GM21717 (cell line): ENCODE measurements around the gene SMG1.
"Not testable (repeated sequence)": the region's sequence is repeated elsewhere in the genome, so short reads cannot be mapped to it uniquely, and the experiment has no call there.

Experiments used
- ATAC-seq: cut with Tn5 transposase; IDR thresholded peaks from one replicate; pipeline ENCODE4 v1.9.1; 2021; ENCODE audit warnings: mild to moderate bottlenecking, moderate library complexity; ENCODE audit not compliant: unreplicated experiment

The SMG1 gene

GRCh38 chr16:18936727-18937340, 10.6 kb upstream of the SMG1 start:
- no peak for ATAC-seq

GRCh38 chr16:18933501-18933900, 7.3 kb upstream of the SMG1 start:
- no peak for ATAC-seq

DNA sequence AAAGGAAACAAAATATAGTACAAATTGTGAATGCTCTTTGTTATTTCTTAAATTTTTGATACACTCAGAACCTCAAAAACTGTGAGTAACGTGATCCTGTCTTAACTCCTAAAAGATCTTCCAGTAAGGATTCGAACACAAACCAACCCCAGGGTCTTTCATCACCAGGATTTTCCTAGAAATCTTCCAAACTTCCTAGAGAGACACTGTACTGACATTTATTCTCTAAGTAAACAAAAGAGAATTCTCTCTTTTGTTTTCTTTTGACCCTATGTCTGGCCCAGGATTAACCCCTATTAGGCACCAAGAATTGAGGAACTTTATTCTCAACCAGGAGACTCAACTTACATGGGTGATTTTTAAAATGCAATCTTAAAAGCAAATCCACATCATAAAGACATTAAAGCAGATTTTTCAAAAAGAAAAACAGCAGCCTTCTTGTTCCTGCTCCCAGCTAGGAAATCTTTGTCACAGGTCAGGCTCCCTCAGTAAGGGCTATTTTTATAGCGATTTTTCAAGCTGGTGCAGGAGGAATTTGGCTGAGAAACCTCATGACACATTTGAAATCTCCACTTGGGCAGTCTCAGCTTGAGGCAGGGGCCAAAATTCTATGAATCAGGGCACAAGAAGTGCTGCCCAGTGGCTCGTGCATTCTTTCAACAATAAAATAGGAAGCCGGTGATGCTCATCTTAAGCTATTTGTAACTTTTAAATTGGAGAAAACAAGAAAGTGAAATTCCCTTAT, 6.2 kb upstream of the SMG1 start:
- no peak for ATAC-seq

- no peak for ATAC-seq
These were observed 5.5 kb upstream of the SMG1 start for GRCh38 chr16:18931756-18932155.

GRCh38 chr16:18930095-18930494, 3.9 kb upstream of the SMG1 start:
- ATAC-seq = not testable (repeated sequence)

- ATAC-seq = not testable (repeated sequence)
These were observed 1.9 kb upstream of the SMG1 start for GRCh38 chr16:18928073-18928472.

GRCh38 chr16:18925215-18925985, 808 bp downstream of the SMG1 start:
- ATAC-seq = peak; percentile 44

- not testable (repeated sequence) for ATAC-seq
These were observed 2.3 kb downstream of the SMG1 start for GRCh38 chr16:18923935-18924334.

GRCh38 chr16:18923124-18923523, 3.1 kb downstream of the SMG1 start:
- ATAC-seq = not testable (repeated sequence)

GRCh38 chr16:18909585-18909984, 16.6 kb downstream of the SMG1 start:
- not testable (repeated sequence) for ATAC-seq

- ATAC-seq = not testable (repeated sequence)
These were observed 17.5 kb downstream of the SMG1 start for GRCh38 chr16:18908716-18909115.

DNA sequence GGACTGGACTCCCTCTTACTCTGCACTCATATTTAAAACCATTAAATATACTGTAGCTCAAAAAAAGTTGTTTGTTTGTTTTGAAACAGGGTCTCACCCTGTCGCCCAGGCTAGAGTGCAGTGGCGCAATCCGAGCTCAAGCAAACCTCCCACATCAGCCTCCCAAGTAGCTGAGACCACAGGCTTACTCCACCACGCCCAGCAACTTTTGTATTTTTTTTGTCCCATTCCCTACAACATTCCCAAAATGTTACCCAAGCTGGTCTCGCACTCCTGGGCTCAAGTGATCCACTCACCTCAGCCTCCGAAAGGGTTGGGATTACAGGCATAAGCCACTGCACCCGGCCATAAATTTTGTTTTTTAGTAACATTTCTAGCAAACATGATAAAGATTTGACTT, 23.4 kb downstream of the SMG1 start:
- not testable (repeated sequence) for ATAC-seq

DNA sequence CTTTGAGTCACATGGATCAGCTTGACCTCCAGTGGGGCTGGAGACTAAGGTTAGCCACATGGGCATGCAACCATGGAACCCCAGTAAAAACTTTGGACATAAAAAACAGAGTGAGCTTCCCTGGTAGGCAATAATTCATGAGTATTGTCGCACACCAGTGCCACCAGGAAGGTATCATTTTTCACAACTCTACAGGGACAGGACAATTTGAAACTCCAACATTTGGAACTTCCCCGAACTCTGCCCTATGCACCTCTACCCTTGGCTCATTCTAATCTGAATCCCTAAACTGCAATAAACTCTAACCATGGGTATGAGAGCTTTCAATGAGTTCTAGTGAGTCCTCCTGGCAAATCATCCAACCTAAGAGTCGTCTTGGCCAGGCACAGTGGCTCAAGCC, 24.2 kb downstream of the SMG1 start:
- ATAC-seq = not testable (repeated sequence)

- not testable (repeated sequence) for ATAC-seq
These were observed 25.0 kb downstream of the SMG1 start for GRCh38 chr16:18901194-18901593.

- not testable (repeated sequence) for ATAC-seq
These were observed 41.8 kb downstream of the SMG1 start for GRCh38 chr16:18884456-18884855.

- not testable (repeated sequence) for ATAC-seq
These were observed 48.5 kb downstream of the SMG1 start for GRCh38 chr16:18877734-18878133.

DNA sequence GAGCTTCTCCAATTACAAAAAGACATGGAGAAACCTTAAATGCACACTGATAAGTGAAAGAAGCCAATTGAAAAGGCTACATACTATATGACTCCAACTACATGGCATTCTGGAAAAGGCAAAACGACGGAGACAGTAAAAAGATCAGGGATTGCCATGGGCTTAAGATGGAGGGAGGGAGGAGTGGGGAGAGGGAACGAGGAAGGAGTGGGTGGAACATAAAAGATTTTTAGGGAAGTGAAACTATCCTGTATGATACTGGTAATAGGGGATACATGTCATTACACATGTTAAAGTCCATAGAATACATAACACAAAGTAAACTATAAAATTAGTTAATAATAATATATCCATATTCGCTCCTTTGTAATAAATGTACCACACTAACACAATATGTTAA, 48.9 kb downstream of the SMG1 start:
- not testable (repeated sequence) for ATAC-seq

GRCh38 chr16:18876301-18876700, 49.9 kb downstream of the SMG1 start:
- ATAC-seq = not testable (repeated sequence)

GRCh38 chr16:18869043-18869771, 57.0 kb downstream of the SMG1 start:
- not testable (repeated sequence) for ATAC-seq

GRCh38 chr16:18866277-18866823, 59.9 kb downstream of the SMG1 start:
- not testable (repeated sequence) for ATAC-seq

DNA sequence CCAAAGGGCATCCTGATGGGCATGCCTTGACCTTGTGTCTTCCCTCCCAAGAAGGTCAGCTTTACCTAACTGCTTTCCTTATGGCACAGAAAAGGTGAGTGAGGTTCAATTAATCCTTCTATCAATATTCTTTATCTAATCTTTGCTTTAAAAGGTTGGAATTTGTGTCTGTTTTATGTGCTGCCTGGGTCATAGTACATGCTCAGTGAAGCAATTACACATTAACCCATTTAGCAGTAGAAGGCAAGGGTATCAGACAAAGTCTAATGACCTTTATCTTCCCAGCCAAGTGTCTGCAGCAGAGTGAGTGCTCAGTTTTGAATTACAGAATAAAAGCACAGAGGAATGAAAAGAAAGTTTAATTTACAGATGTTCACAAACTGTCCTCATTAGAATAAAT, 63.3 kb downstream of the SMG1 start:
- ATAC-seq = not testable (repeated sequence)
